ENCODE results near the gene BTBD1. TPM values are rescaled to one million over a fixed set of nuclear protein-coding genes. Genes with fewer than 3 reads are reported as not detected.

Gene BTBD1
- total and polyA plus RNA-seq, 8 donors, result 41.4 to 64.5 (median 62.4) TPM

- Histone ChIP-seq H3K36me3 (no peaks in the 10 kb centered on the region), H3K9me3 (peaks cover 0 to 10% of the 10 kb centered on the region in 2 donors), H3K4me1 (peaks cover 19 to 47% of the 10 kb centered on the region in 2 donors), H3K27ac (peak overlapping the region; percentile 97 to 98), H3K27me3 (no peaks in the 10 kb centered on the region), H3K4me3 (peak overlapping the region; percentile 89 to 95)
- no peak for DNase-seq
- intact Hi-C loops (cut with DNase I), result no loop called here
- no peak for ATAC-seq
- TF ChIP-seq, protein P1, sequence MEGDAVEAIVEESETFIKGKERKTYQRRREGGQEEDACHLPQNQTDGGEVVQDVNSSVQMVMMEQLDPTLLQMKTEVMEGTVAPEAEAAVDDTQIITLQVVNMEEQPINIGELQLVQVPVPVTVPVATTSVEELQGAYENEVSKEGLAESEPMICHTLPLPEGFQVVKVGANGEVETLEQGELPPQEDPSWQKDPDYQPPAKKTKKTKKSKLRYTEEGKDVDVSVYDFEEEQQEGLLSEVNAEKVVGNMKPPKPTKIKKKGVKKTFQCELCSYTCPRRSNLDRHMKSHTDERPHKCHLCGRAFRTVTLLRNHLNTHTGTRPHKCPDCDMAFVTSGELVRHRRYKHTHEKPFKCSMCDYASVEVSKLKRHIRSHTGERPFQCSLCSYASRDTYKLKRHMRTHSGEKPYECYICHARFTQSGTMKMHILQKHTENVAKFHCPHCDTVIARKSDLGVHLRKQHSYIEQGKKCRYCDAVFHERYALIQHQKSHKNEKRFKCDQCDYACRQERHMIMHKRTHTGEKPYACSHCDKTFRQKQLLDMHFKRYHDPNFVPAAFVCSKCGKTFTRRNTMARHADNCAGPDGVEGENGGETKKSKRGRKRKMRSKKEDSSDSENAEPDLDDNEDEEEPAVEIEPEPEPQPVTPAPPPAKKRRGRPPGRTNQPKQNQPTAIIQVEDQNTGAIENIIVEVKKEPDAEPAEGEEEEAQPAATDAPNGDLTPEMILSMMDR (IDR thresholded peaks at IDR 0.05), result no peak
Measured at GRCh38 chr15:83067638-83067962, 548 bp upstream of the BTBD1 start.

- Histone ChIP-seq H3K27me3 (no peaks in the 10 kb centered on the region), H3K9me3 (peaks cover 0 to 10% of the 10 kb centered on the region in 2 donors), H3K4me1 (peaks cover 21 to 61% of the 10 kb centered on the region in 2 donors), H3K4me3 (peak overlapping the region; percentile 89 to 95), H3K36me3 (peaks cover 0 to 5% of the 10 kb centered on the region in 2 donors), H3K27ac (peak overlapping the region; percentile 97 to 98)
- intact Hi-C loops (cut with DNase I), result no loop called here
- TF ChIP-seq, protein P1 (IDR thresholded peaks at IDR 0.05), result no peak
- ATAC-seq, result no peak
- DNase-seq, result peak in 1 of 4 donors; percentile 14
Measured at GRCh38 chr15:83066034-83066733, 868 bp downstream of the BTBD1 start.

DNA sequence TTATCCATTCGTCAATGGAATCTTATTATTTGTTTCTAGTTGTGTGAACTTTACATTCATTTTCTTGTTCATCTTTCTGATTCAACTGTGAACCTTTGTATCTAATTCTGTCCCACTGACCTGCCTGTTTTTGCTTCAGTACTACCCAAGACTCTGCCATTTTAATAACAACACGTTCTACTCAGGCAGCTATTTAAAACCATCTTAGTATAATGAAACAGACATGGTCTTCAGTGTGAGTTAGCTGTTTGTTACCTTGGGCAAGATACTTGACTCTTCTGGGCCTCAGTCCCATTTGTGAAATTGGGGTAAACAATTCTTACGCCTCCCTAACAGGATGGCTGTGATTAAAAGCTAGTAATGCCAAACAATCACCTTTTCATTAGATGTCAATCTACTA lies 1.6 kb downstream of the BTBD1 start:
- Histone ChIP-seq H3K4me1 (peaks cover 21 to 61% of the 10 kb centered on the region in 2 donors), H3K27ac (no peak overlapping the region), H3K9me3 (peaks cover 0 to 10% of the 10 kb centered on the region in 2 donors), H3K4me3 (peak overlapping the region; percentile 89 to 95), H3K36me3 (peaks cover 0 to 5% of the 10 kb centered on the region in 2 donors), H3K27me3 (no peaks in the 10 kb centered on the region)
- intact Hi-C loops (cut with DNase I), result no loop called here
- TF ChIP-seq, protein P1 (IDR thresholded peaks at IDR 0.05), result no peak
- ATAC-seq, result no peak
- DNase-seq, result no peak

- H3K9me3 ChIP-seq, result peaks cover 0 to 10% of the 10 kb centered on the region in 2 donors
- peaks cover 21 to 61% of the 10 kb centered on the region in 2 donors for H3K4me1 ChIP-seq
- peak overlapping the region; percentile 89 to 95 for H3K4me3 ChIP-seq
- no peak overlapping the region for H3K27ac ChIP-seq
- no peaks in the 10 kb centered on the region for H3K27me3 ChIP-seq
- intact Hi-C loops (cut with DNase I), result no loop called here
- DNase-seq, result peak in 1 of 4 donors; percentile 47
- H3K36me3 ChIP-seq, result peaks cover 0 to 5% of the 10 kb centered on the region in 2 donors
- TF ChIP-seq, protein P1 (IDR thresholded peaks at IDR 0.05), result no peak
- peak; percentile 23 for ATAC-seq
Measured at GRCh38 chr15:83064859-83065258, 2.2 kb downstream of the BTBD1 start.

DNA sequence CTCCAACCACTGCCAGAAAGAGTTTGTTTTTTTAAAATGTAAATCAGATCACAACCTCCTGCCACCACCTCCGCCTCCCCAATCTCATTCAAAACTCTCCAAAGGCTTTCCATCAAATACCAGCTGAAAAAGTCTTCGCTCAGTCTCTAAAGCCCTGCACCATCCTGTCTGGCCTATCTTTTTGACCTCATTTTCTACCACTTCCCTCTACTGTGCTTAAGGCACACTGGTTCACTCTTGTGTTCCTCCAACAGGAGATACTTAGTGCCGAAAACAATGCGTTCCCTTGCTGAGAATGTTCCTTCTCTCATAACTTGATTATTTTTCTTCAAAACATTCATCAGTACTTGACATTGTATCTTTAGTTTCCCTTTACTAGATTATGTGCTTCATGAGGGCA lies 3.5 kb downstream of the BTBD1 start:
- Histone ChIP-seq H3K4me1 (peaks cover 21 to 65% of the 10 kb centered on the region in 2 donors), H3K4me3 (no peak overlapping the region), H3K9me3 (no peaks in the 10 kb centered on the region), H3K27me3 (no peaks in the 10 kb centered on the region), H3K27ac (peak overlapping the region in 1 of 2 donors; percentile 13), H3K36me3 (peaks cover 0 to 5% of the 10 kb centered on the region in 2 donors)
- no peak for ATAC-seq
- TF ChIP-seq, protein P1 (IDR thresholded peaks at IDR 0.05), result no peak
- no peak for DNase-seq
- intact Hi-C loops (cut with DNase I), result no loop called here

Measured in left lung (tissue), 10 donors.